HG03520 (cell line): ENCODE data around the gene NACC2.

Experiments
- ATAC-seq: cut with Tn5 transposase; IDR thresholded peaks from one replicate; pipeline ENCODE4 v1.9.1; 2021; ENCODE audit warnings: mild to moderate bottlenecking, moderate library complexity; ENCODE audit not compliant: unreplicated experiment

The NACC2 gene

GRCh38 chr9:136093995-136094881, 851 bp downstream of the NACC2 start:
- no peak for ATAC-seq

DNA sequence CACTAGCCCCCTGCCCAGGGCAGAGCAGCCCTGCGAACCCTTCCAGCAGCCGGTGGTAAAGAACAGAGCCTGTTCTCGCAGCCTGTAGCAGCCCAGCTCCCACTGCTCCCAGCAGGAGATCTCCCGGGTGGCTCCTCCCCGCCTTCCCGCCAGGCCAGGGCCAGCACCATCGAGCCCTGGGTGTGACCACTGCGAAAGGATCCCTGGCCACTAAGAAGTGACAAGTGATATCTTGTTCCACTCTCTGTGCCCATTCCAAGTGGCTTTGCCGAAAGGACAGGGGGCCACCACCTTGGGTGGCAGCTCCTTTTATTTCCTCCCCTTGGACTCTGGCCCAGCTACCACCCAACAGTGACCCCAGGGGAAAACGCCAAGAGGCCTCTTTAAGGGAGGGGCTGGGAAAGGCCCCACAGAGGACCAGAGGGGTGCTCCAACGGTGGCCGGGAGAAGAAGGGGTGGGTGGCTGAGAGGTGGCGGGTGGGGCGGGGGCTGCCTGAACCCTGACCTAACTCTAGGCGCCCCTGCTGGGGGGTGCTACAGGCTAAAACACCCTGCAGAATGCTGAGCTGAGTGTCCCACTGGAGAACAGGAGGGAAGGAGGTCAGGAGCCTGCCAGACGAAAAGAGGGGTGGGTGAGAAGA, 1.6 kb downstream of the NACC2 start:
- no peak for ATAC-seq

DNA sequence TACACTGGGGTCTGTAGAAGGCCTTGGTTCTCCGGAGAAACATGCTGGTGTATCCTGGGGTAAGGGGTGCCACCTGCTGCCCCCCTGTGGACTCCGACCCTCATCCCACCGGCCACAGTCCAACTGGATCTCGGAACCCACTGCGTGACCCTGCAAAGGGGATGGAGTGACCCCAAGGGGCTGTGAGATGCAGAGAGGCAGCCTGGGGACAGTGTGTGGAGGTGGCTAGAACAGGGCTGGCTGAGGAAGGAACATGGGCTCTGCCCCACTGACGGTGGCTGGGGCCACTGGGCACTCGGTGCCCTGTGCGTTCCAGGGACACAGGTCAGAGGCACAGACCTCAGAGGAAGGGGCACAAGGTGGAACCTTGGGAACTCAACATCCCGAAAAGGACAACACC, 2.3 kb downstream of the NACC2 start:
- no peak for ATAC-seq

GRCh38 chr9:136092353-136092650, 2.8 kb downstream of the NACC2 start:
- no peak for ATAC-seq

DNA sequence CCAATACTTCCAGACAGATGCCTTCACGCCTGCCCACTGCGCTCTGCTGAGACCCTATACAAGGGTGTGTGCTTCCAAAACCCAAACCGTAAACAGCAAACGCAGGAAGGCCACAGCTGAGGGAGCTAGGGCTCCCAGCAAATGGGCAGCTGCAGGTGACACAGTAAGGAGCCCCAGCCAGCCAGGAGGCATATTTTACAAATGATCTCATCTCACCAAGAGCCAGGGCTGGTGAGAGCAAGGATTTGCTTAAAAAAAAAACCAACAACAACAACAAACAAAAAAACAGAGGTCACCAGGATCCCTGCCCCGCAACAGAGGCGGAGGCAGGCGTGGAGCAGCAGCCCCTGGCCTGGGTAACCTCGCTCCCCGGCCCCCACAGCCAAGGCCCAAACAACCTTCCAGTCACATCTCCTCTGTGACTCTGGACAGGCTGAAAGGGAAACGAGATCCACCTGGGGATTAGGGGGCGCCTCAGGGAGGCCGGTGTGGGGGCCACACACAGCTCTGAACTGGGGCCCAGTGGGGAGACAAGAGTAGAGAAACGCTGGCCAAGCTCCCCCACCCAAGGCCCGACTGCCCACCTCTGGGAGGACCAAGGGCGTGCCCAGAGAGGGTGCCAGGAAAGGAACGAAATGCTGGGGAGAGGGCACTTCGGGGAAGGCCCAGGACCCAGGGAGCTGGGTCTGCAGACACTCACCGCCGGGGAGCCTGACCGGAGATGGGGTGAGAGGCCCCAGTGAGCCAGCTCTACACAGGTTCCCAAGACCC, 3.3 kb downstream of the NACC2 start:
- ATAC-seq, result no peak

DNA sequence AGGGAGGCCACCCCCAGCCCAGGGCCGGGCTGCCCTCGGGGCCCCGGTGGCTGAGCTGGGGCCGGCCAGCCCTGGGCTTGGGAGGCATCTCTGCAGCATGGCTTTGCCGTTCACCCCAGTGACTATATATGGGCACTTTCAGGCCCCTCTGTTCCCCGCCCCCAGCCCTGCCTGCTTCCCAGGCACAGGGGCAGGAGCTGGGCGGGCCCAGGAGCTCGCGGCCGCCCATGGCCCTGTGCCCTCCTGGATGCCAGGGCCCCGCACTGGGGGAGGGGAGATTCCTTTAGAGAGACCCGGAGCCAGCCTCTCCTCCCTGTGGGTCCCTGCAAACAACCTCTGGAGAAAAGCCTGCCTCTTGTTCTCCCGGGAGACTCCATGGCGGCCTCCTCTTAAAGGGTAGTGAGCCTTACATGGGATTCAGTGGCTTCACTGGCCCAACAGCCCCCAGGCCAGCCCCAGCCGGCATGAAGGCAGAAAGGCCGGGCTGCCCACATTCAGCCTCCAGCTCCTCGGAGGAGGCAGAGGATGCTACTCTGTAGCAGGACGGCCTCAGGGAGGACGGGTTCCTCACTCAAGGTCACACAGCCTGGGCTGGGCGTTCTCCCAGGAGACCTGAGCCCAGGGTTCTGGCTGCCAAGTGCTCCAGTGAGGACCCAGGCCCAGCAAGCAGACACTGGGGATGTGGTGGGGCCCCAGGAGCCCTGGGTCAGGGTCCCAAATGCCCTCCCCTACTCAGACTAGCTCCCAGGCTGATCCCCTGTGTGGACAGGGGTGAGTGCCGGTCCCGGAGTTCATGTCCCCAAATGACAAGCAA, 4.1 kb downstream of the NACC2 start:
- ATAC-seq, result no peak

DNA sequence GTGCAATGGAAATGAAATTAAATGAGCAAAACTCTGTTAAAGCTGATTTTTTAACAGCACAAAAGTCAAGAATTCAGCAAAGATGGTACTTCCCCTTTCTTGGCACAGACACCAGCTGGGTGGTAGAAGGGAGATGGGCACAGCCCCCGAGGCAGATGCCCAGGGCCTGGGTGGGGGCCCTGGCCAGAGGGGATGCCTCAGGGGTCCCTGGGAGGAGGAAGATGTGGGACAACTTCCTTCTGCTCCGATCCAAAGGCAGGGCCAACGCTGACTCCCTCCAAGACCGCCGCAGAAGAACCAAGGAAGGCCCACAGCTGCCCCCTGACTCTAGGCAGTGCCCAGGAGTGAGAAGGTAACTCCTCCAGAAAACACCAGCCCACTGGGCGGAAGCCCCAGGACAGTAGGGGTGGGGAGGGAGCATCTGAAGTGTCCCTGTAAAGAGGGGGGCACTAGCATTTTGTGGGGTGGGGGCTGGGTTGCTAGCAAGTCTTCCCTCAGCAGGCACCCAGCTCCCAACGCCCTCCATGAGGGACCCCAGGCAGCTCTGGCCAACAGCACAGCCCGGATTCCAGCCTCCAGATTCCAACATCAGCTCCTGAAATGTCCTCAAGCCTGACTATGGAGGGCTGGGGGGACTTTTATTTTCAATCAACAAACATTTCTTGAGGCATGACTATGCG, 4.9 kb downstream of the NACC2 start:
- ATAC-seq, result no peak

- ATAC-seq, result no peak
Measured at GRCh38 chr9:136089697-136090045, 5.4 kb downstream of the NACC2 start.

DNA sequence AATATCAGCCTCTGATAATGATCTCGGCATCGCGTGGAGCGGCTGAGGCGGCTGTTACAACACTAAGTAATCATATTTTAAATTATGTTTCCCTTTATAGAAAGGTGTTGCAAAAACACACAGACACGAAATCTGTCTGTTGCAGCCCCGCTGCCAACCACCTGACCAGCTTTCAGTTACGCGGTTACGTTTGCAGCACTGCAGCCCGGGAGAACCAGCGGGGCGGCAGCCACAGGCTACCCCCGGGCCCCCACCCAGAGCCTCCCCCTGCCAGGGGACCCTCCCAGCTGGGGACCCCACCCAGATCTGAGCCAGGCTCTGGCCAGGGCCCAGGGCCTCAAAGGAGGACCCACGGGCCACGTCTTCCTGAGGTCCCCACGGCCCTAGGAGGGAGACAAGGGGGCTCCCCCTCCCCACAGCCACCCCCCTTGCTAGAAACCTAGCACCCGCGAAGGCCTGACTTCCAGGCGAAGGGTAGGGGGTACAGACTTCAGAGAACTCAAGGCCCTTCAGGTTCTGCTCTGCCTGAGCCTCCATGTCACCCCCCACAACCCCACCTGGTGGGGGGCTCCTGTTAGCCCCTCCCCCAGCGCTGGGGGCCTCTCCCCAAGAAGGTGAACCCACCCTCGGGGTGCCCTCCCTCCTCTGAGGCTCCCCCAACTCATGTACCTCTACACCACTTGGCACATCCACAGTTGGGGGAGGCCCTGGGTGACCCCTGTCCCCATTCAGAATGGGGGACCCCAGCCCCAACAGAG, 6.0 kb downstream of the NACC2 start:
- ATAC-seq, result no peak

DNA sequence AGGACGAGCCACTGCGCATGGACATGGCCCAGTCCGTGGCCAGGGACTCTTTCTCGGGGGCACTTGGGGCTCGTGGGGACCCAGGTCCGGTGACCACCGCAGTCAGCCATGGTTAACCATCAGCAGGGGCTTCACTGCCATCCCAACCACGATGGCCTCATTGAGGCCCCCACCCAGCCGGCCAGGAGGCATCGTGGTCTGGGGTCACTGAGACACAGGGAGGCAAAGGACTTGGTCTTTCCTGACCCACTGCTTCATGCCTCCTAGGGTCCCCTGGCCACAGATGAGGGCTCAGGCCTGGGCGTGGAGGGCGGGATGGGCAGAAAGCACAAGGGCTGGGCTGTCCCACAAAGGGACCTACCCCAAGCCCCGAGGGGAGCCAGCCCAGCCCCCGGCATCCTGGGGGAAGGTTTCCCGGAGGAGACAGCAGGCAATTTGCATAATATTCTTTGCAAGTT, 6.6 kb downstream of the NACC2 start:
- no peak for ATAC-seq

- no peak for ATAC-seq
Measured at GRCh38 chr9:136087741-136088480, 7.2 kb downstream of the NACC2 start.

- no peak for ATAC-seq
Measured at GRCh38 chr9:136086951-136087740, 7.9 kb downstream of the NACC2 start.

- no peak for ATAC-seq
Measured at GRCh38 chr9:136086213-136086881, 8.7 kb downstream of the NACC2 start.

DNA sequence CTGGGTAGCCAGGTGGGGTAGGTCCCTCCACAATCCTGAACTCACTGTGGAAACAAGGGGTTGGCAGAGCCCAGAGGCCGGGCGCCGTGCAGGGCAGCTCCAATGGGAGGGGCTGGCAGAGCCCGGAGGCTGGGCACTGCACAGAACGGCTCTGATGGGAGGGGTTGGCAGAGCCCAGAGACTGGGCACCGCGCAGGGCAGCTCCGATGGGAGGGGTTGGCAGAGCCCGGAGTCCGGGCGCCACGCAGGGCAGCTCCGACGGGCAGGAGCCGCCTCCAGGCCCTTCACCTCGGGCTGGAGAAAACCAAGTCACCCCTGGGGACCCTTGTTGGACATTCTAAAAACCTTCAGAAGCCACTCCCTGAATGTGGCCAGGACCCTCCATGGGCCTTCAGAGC, 9.3 kb downstream of the NACC2 start:
- no peak for ATAC-seq

DNA sequence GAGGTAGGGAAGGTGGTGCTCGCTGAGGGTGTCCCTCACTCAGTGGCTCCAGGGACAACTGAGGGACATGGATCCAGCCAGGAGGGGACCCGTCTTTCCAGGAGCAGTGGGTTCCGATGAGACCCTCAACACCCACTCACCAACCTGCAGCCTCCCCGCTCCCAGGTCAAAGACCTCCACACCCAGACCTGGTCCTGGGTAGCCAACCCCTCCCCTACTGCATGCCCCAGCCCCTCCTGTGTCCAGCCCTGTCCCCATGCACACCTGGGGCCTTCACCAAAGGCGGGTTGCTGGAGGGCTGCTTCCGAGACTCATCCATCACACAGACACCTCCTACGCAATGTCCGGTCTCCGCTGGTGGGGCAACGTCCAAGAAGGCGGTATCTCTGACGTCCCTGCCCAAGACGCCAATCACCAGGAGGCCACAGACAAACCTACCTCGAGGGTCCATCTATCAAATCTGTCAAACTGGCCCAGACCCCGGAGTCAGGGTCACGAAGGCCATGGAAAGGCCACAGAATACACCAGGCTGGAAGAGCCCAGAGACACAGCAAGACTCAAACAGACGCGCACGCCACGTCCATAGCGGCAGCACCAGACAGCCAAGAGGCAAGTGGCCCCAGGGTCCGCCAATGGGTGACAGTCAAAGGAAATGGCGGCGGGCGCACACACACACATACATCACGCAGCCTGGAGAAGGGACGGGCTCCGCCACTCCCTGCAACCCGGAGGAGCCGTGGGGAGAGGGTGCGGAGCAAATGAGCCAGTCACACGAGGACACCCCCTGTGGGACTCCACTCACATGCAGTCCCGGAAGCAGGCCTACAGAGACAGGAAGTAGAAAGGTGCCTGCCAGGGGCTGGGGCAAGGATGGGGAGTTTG, 10.8 kb downstream of the NACC2 start:
- no peak for ATAC-seq

DNA sequence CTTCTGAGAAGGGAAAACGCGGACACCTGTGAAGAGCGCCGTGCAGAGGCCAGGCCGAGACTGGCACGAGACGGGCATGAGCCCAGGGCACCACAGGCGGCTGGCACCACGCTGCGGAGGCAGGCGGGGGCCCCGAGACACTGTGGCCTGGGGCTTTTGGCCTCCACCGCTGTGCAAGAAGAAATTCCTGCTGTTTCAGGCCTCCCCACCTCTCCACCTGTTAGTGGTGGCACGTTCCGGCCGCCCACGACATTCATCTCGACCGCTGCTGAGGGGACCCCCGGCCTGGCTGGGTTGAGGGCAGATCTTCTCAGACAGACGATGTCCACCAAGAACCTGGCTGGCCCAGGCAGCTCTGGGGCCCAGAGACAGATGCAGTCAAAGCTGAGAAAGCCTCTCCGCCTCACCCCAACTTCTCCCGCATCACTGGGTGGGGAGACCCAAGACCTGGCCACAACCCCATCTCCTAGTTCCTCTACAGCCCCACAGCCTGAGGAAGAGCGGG, 11.5 kb downstream of the NACC2 start:
- no peak for ATAC-seq
